GM12878 (cell line): ENCODE data around the gene HENMT1. TPM values are rescaled to one million over a fixed set of nuclear protein-coding genes. Genes with fewer than 3 reads are reported as not detected.

Experiments used
- ATAC-seq: fragments of 200-7000 bp; cut with Tn5 transposase; 3 replicates; pipeline ENCODE4 v1.9.1; 2020; ENCODE audit warnings: mild to moderate bottlenecking, moderate library complexity
- BruUV-seq: library from RNA; stranded (reverse); fragments of 400-500 nt; replicated peaks from 2 replicates; lab custom pipeline; 2021; lab: Mats Ljungman, UMichigan
- CTCF ChIA-PET: fragments of 300-600 bp; sonication (Branson Sonifier 250); formaldehyde crosslinking; extraction: SDS; loops from one replicate; lab custom pipeline; 2021; ENCODE audit warnings: inconsistent platforms; lab: Yijun Ruan, JAX
- POLR2A ChIA-PET: fragments of 350-600 bp; formaldehyde crosslinking; extraction: SDS; loops from one replicate; lab custom pipeline; 2021; ENCODE audit warnings: inconsistent platforms; lab: Charles Lee
- RAD21 ChIA-PET: fragments of 300-600 bp; sonication (Branson Sonifier 250); formaldehyde crosslinking; loops from one replicate; lab custom pipeline; 2023; ENCODE audit warnings: antibody characterized with exemption; ENCODE audit not compliant: unreplicated experiment; lab: Charles Lee
- SMC1A ChIA-PET: fragments of 300-600 bp; sonication (Branson Sonifier 250); formaldehyde crosslinking; loops from one replicate; lab custom pipeline; 2023; ENCODE audit not compliant: unreplicated experiment, uncharacterized antibody; lab: Charles Lee
- DNase-seq: peaks from one replicate; pipeline ENCODE4 v3.0.0-alpha.2; 2011; ENCODE audit warnings: low read depth, low spot score
- FAIRE-seq: peaks from 3 replicates; lab custom pipeline; 2011; peaks lifted over from hg19 to GRCh38; lab: Jason Lieb, UNC
- H2AFZ ChIP-seq: 2 replicates; pipeline ENCODE4 v1.6.0; 2011; ENCODE audit warnings: low read depth, low read length, control low read depth; ENCODE audit not compliant: control insufficient read depth
- H3K27ac ChIP-seq: 2 replicates; pipeline ENCODE4 v1.5.1; 2011; ENCODE audit warnings: control low read depth; ENCODE audit not compliant: control insufficient read depth, insufficient read depth
- H3K27me3 ChIP-seq, 2 experiments: replicated peaks in 1 of 2; 2 replicates each; pipeline versions ENCODE4 v1.6.0 to v1.6.1; 2011; ENCODE audit warnings: low read length in 1 of 2; ENCODE audit not compliant: control insufficient read depth in 2 of 2, insufficient read depth in 2 of 2
- H3K36me3 ChIP-seq, 2 experiments: 2 replicates each; pipeline ENCODE4 v1.5.1; 2011; ENCODE audit warnings: low read length in 1 of 2; ENCODE audit not compliant: control insufficient read depth in 2 of 2, insufficient read depth in 2 of 2
- H3K4me1 ChIP-seq: 2 replicates; pipeline ENCODE4 v1.6.1; 2011; ENCODE audit warnings: mild to moderate bottlenecking, low read length, moderate library complexity, mixed read lengths; ENCODE audit not compliant: control insufficient read depth, insufficient read depth
- H3K4me2 ChIP-seq: 2 replicates; pipeline ENCODE4 v1.6.0; 2011; ENCODE audit warnings: control low read depth; ENCODE audit not compliant: control insufficient read depth, insufficient read depth
- H3K4me3 ChIP-seq: fragments of 200-600 bp; sonication (generic); 2 replicates; pipeline ENCODE4 v1.5.1; 2016
- H3K79me2 ChIP-seq: 2 replicates; pipeline ENCODE4 v1.6.0; 2011; ENCODE audit warnings: low read length; ENCODE audit not compliant: control insufficient read depth, insufficient read depth
- H3K9ac ChIP-seq: 2 replicates; pipeline ENCODE4 v1.8.0; 2011; ENCODE audit warnings: low read length, control low read depth, mixed read lengths; ENCODE audit not compliant: control insufficient read depth, insufficient read depth
- H3K9me3 ChIP-seq: replicated peaks from 3 replicates; pipeline ENCODE4 v1.5.1; 2011; ENCODE audit warnings: mild to moderate bottlenecking, low read length; ENCODE audit not compliant: control insufficient read depth, insufficient read depth
- H4K20me1 ChIP-seq: 2 replicates; pipeline ENCODE4 v1.6.0; 2011; ENCODE audit not compliant: control insufficient read depth, insufficient read depth
- BHLHE40 ChIP-seq, 2 experiments: fragments of 450-650 bp in 1 of 2; IDR thresholded peaks; 2 replicates each; pipeline ENCODE4 v1.6.1; 2011 to 2017; ENCODE audit warnings: low read depth in 2 of 2, borderline replicate concordance in 1 of 2, improper control_type of control experiment in 1 of 2, low read length in 1 of 2, mild to moderate bottlenecking in 1 of 2
- EED ChIP-seq: sonication (generic); IDR thresholded peaks from 2 replicates; pipeline ENCODE4 v1.6.1; 2016; ENCODE audit warnings: antibody characterized with exemption, low read depth
- HCFC1 ChIP-seq: fragments of 150-350 bp; IDR thresholded peaks from 2 replicates; pipeline ENCODE4 v1.6.1; 2014; ENCODE audit warnings: low read length
- HDAC6 ChIP-seq: fragments of 200-600 bp; sonication (generic); IDR thresholded peaks from one replicate; pipeline ENCODE4 v1.8.0; 2017; ENCODE audit warnings: antibody characterized with exemption; ENCODE audit not compliant: unreplicated experiment
- JUNB ChIP-seq: IDR thresholded peaks from 2 replicates; pipeline ENCODE4 v1.6.1; 2016; ENCODE audit warnings: antibody characterized with exemption, mild to moderate bottlenecking
- MYB ChIP-seq: fragments of 150-350 bp; IDR thresholded peaks from 2 replicates; pipeline ENCODE4 v1.6.1; 2014; ENCODE audit warnings: mild to moderate bottlenecking, low read depth, low read length, borderline replicate concordance
- NRF1 ChIP-seq: conservative IDR thresholded peaks from 2 replicates; pipeline ENCODE4 v1.6.1; 2011; ENCODE audit warnings: mild to moderate bottlenecking, low read depth, low read length, improper control_type of control experiment
- RAD21 ChIP-seq: IDR thresholded peaks from 2 replicates; pipeline ENCODE4 v1.6.1; 2011; ENCODE audit warnings: mild to moderate bottlenecking, low read depth, low read length, moderate library complexity; ENCODE audit not compliant: insufficient read depth
- SIN3A ChIP-seq: IDR thresholded peaks from 2 replicates; pipeline ENCODE4 v1.6.1; 2012; ENCODE audit warnings: low read depth, low read length, improper control_type of control experiment
- SUPT20H ChIP-seq: IDR thresholded peaks from 2 replicates; pipeline ENCODE4 v1.6.1; 2011; ENCODE audit warnings: low read depth, mild to moderate bottlenecking, low read length, moderate library complexity, borderline replicate concordance; ENCODE audit not compliant: control insufficient read depth
- TARDBP ChIP-seq: IDR thresholded peaks from 2 replicates; pipeline ENCODE4 v1.6.1; 2016; ENCODE audit warnings: borderline replicate concordance
- WGBS: methylation state at CpG from one replicate; pipeline ENCODE4 v1.1.6; 2016; ENCODE audit warnings: low lambda C conversion rate; ENCODE audit not compliant: insufficient replicate concordance, insufficient coverage; ENCODE audit errors: missing lambda C conversion rate; 5-methylcytosine and 5-hydroxymethylcytosine counted together
- in situ Hi-C: fragments of 300-500 bp; cut with MboI; formaldehyde crosslinking; loops from 9 replicates; pipeline ENCODE4 v1.14.3; 2018; ENCODE audit warnings: mixed read lengths
- intact Hi-C: fragments of 100-400 bp; cut with micrococcal nuclease; formaldehyde crosslinking; loops from one replicate; pipeline ENCODE4 v1.14.2; 2022; ENCODE audit not compliant: unreplicated experiment
- polyA plus RNA-seq, 11 experiments: library from polyadenylated mRNA; depleted of rRNA in 4 of 11; unstranded in 6 of 11; stranded (reverse) in 5 of 11; fragments of >200 nt; fragmentation: Nextera tagmentation in 4 of 11; fragmentation: Illumina TruSeq in 1 of 11; extraction: Ambion mirVana in 4 of 11; extraction: Trizol in 1 of 11; gene quantifications; 1 replicate in 1 of 11; 2 replicates in 10 of 11; pipeline versions ENCODE4 v1.2.1 to v1.2.3, GENCODE V29; 2011 to 2016; ENCODE audit warnings: inconsistent platforms in 2 of 11, missing spikeins in 2 of 11, low read depth in 1 of 11
- total RNA-seq, 4 experiments: library from RNA; depleted of rRNA in 3 of 4; stranded (reverse); fragments of >200 nt in 3 of 4; fragmentation: Illumina TruSeq in 1 of 4; extraction: Trizol in 1 of 4; gene quantifications; 2 replicates each; pipeline versions ENCODE4 v1.2.1 to v1.2.3, GENCODE V29; 2013 to 2021
- TF ChIP-seq, protein P1 (sequence below): IDR thresholded peaks from 2 replicates; pipeline ENCODE4 v1.6.1; 2011; ENCODE audit warnings: mild to moderate bottlenecking, low read depth, low read length, moderate library complexity; ENCODE audit not compliant: insufficient replicate concordance
- TF ChIP-seq, protein P2 (sequence below): fragments of 450-650 bp; IDR thresholded peaks from 2 replicates; pipeline ENCODE4 v1.6.1; 2016; ENCODE audit warnings: mild to moderate bottlenecking
- TF ChIP-seq, protein P3 (sequence below): fragments of 450-650 bp; IDR thresholded peaks from 2 replicates; pipeline ENCODE4 v1.6.1; 2017; ENCODE audit warnings: mild to moderate bottlenecking

HENMT1 gene
- total and polyA plus RNA-seq, 10 of the 15 experiments (the other 5 are each of a cell fraction or from before 2014, with no cell fraction given): 4.4 to 15.6 (median 10.4) TPM

DNA sequence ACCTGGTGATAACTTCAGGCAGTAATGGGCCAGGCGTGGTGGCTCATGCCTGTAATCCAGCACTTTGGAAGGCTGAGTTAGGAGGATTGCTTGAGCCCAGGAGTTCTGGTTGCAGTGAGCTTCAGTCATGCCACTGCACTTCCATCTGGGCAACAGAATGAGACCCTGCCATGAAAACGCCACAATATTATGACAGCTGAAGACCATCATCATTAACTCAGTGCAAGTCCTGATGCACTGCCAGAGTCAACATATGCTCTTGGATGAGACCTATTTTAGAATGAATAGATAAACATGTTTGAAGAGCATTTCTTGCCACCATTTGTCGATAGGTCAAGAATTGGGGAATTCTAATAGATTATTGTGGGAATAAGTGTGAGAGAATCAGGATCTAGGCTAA is 26.4 kb downstream of the HENMT1 start:
- TF ChIP-seq SIN3A: no peak
- no peaks in the 10 kb centered on the region for H3K79me2 ChIP-seq
- FAIRE-seq (no peak), ATAC-seq (no peak), DNase-seq (no peak)
- H3K36me3 ChIP-seq: no peaks in the 10 kb centered on the region; a peak in 1 of 4 replicates
- H4K20me1 ChIP-seq: no peaks in the 10 kb centered on the region
- POLR2A ChIA-PET: no interaction called here
- in situ Hi-C loops: no loop called here
- H3K27ac ChIP-seq: no peak overlapping the region
- H2AFZ ChIP-seq: no peak overlapping the region
- no TSS peak for BruUV-seq
- intact Hi-C loops: no loop called here
- H3K4me2 ChIP-seq: no peak overlapping the region
- H3K9me3 ChIP-seq: no peaks in the 10 kb centered on the region
- no peaks in the 10 kb centered on the region for H3K27me3 ChIP-seq
- H3K4me3 ChIP-seq: no peak overlapping the region
- no peak overlapping the region for H3K9ac ChIP-seq
- H3K4me1 ChIP-seq: no peaks in the 10 kb centered on the region
- 89% methylated on average over 3 of the region's 3 CpGs for WGBS
- SMC1A ChIA-PET: interaction anchor here (2.0 kb wide), 1 partner anchor 10 kb away, joined by 5 read pairs; no protein-coding TSS in a partner anchor
- CTCF ChIA-PET: interaction anchor here (0.7 kb wide), 1 partner anchor 9 kb away, joined by 3 read pairs; no protein-coding TSS in a partner anchor
- RAD21 ChIA-PET: no interaction called here

DNA sequence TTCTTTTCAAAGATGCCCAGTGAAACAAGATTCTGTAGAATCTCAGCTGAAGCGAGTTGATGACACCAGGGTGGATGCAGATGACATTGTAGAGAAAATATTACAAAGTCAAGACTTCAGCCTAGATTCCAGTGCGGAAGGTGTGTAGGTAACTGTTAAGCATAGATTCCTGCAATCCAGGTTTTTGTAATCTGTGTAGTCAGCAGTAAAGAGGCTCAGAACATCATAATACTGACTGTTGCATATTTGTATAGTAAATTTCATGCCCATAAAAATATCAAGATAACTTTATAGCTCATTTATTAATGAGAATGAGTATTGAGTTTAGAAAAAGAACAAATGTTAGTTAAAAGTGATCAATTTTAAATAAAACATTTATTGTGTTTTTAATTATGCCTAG is 32.2 kb downstream of the HENMT1 start:
- no peak overlapping the region for H3K27ac ChIP-seq
- no peak overlapping the region for H3K4me2 ChIP-seq
- BruUV-seq: no TSS peak
- H3K27me3 ChIP-seq: no peaks in the 10 kb centered on the region
- DNase-seq: no peak
- WGBS: 98% methylated on average over 2 of the region's 2 CpGs
- no peaks in the 10 kb centered on the region for H3K9me3 ChIP-seq
- intact Hi-C loops (no loop called here), in situ Hi-C loops (no loop called here)
- no peak overlapping the region for H3K4me3 ChIP-seq
- POLR2A ChIA-PET: no interaction called here
- no peaks in the 10 kb centered on the region for H4K20me1 ChIP-seq
- no peaks in the 10 kb centered on the region; a peak in 1 of 4 replicates for H3K36me3 ChIP-seq
- H3K9ac ChIP-seq: no peak overlapping the region
- no peak for FAIRE-seq
- RAD21 ChIA-PET: no interaction called here
- H2AFZ ChIP-seq: no peak overlapping the region
- SMC1A ChIA-PET: interaction anchor here (0.8 to 1.7 kb wide), 2 partner anchors 14 to 15 kb away, joined by 5 to 7 read pairs; no protein-coding TSS in a partner anchor
- no peaks in the 10 kb centered on the region for H3K79me2 ChIP-seq
- H3K4me1 ChIP-seq: no peaks in the 10 kb centered on the region
- ATAC-seq: no peak
- CTCF ChIA-PET: interaction anchor here (1.1 to 3.6 kb wide), 3 partner anchors 15 to 67 kb away, joined by 3 to 11 read pairs (median 9); no protein-coding TSS in a partner anchor
- TF ChIP-seq MYB (no peak), BHLHE40 (IDR thresholded peaks at IDR 0.05; ENCODE audit: borderline replicate concordance in 1 of 2, low read depth in 2 of 2, low read length in 1 of 2) (no peak), HDAC6 (no peak), RAD21 (no peak), EED (no peak), TARDBP (no peak), NRF1 (no peak), JUNB (no peak), HCFC1 (no peak), SUPT20H (no peak)
- TF ChIP-seq, protein P1, sequence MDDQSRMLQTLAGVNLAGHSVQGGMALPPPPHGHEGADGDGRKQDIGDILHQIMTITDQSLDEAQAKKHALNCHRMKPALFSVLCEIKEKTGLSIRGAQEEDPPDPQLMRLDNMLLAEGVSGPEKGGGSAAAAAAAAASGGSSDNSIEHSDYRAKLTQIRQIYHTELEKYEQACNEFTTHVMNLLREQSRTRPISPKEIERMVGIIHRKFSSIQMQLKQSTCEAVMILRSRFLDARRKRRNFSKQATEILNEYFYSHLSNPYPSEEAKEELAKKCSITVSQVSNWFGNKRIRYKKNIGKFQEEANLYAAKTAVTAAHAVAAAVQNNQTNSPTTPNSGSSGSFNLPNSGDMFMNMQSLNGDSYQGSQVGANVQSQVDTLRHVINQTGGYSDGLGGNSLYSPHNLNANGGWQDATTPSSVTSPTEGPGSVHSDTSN: no peak
- TF ChIP-seq, protein P2, sequence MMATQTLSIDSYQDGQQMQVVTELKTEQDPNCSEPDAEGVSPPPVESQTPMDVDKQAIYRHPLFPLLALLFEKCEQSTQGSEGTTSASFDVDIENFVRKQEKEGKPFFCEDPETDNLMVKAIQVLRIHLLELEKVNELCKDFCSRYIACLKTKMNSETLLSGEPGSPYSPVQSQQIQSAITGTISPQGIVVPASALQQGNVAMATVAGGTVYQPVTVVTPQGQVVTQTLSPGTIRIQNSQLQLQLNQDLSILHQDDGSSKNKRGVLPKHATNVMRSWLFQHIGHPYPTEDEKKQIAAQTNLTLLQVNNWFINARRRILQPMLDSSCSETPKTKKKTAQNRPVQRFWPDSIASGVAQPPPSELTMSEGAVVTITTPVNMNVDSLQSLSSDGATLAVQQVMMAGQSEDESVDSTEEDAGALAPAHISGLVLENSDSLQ: no peak
- TF ChIP-seq, protein P3, sequence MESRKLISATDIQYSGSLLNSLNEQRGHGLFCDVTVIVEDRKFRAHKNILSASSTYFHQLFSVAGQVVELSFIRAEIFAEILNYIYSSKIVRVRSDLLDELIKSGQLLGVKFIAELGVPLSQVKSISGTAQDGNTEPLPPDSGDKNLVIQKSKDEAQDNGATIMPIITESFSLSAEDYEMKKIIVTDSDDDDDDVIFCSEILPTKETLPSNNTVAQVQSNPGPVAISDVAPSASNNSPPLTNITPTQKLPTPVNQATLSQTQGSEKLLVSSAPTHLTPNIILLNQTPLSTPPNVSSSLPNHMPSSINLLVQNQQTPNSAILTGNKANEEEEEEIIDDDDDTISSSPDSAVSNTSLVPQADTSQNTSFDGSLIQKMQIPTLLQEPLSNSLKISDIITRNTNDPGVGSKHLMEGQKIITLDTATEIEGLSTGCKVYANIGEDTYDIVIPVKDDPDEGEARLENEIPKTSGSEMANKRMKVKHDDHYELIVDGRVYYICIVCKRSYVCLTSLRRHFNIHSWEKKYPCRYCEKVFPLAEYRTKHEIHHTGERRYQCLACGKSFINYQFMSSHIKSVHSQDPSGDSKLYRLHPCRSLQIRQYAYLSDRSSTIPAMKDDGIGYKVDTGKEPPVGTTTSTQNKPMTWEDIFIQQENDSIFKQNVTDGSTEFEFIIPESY: no peak
